Activated CD4-positive, alpha-beta T cell treated with anti-CD3 and anti-CD28 coated beads for 4 hours (primary cell): ENCODE results near the gene PTBP1.

ENCODE experiments used
- DNase-seq, 2 donors: peaks; one replicate each; pipeline ENCODE4 v3.0.0-alpha.2; 2020

The PTBP1 gene

GRCh38 chr19:796692-797527 is at the start of gene PTBP1:
PTBP1 (plus strand) TSS chr19:797452; CDS start chr19:797498, 46 bp downstream.
- peak; percentile 98 to 100 for DNase-seq

GRCh38 chr19:748274-748598 is 49.0 kb upstream of the PTBP1 start:
- DNase-seq: no peak

GRCh38 chr19:749811-750210 is 47.4 kb upstream of the PTBP1 start:
- no peak for DNase-seq

GRCh38 chr19:750640-751423 is 46.4 kb upstream of the PTBP1 start, which contains the start of gene MISP:
MISP (plus strand) TSS chr19:751112; CDS start chr19:756947, 5,835 bp downstream.
- no peak for DNase-seq

- no peak for DNase-seq
Observed at GRCh38 chr19:751501-752341, 45.5 kb upstream of the PTBP1 start.

- DNase-seq: no peak
Observed at GRCh38 chr19:752652-753517, 44.4 kb upstream of the PTBP1 start.

- DNase-seq: no peak
Observed at GRCh38 chr19:754530-754929, 42.7 kb upstream of the PTBP1 start.

- DNase-seq: no peak
Observed at GRCh38 chr19:755063-755462, 42.2 kb upstream of the PTBP1 start.

GRCh38 chr19:756236-756635 is 41.0 kb upstream of the PTBP1 start:
- DNase-seq: no peak

GRCh38 chr19:756821-757688 is 40.2 kb upstream of the PTBP1 start:
- DNase-seq: no peak

- no peak for DNase-seq
Observed at GRCh38 chr19:757811-758668, 39.2 kb upstream of the PTBP1 start.

GRCh38 chr19:763181-763580 is 34.1 kb upstream of the PTBP1 start:
- no peak for DNase-seq

- no peak for DNase-seq
Observed at GRCh38 chr19:763869-764268, 33.4 kb upstream of the PTBP1 start.

GRCh38 chr19:764301-764700 is 33.0 kb upstream of the PTBP1 start:
- DNase-seq: no peak

GRCh38 chr19:765179-765738 is 32.0 kb upstream of the PTBP1 start:
- no peak for DNase-seq

GRCh38 chr19:768424-768823 is 28.8 kb upstream of the PTBP1 start:
- no peak for DNase-seq

GRCh38 chr19:769616-770015 is 27.6 kb upstream of the PTBP1 start:
- DNase-seq: no peak

- no peak for DNase-seq
Observed at GRCh38 chr19:771332-771785, 25.9 kb upstream of the PTBP1 start.

- DNase-seq: no peak
Observed at GRCh38 chr19:772063-772462, 25.2 kb upstream of the PTBP1 start.
